Vagina (tissue), 2 donors: ENCODE results near the gene LGR4.

Experiments
- POLR2AphosphoS5 ChIP-seq, 2 donors: sonication (generic); formaldehyde crosslinking; IDR thresholded peaks; one replicate each; pipeline ENCODE4 v1.9.0; 2017; ENCODE audit warnings: antibody characterized with exemption in 2 of 2, mild to moderate bottlenecking in 2 of 2, low read depth in 1 of 2; ENCODE audit not compliant: insufficient read depth in 1 of 2
- TF ChIP-seq, protein P1 (sequence below), 3 experiments: fragments of 450-650 bp in 2 of 3; fragments of 200-600 bp in 1 of 3; sonication (generic) in 1 of 3; IDR thresholded peaks; one replicate each; pipeline ENCODE4 v1.5.1; 2017 to 2019; ENCODE audit warnings: antibody characterized with exemption in 3 of 3, mild to moderate bottlenecking in 2 of 3, moderate library complexity in 2 of 3

GRCh38 chr11:27501100-27501499 is 28.5 kb upstream of the LGR4 start:
- TF ChIP-seq, protein P1, sequence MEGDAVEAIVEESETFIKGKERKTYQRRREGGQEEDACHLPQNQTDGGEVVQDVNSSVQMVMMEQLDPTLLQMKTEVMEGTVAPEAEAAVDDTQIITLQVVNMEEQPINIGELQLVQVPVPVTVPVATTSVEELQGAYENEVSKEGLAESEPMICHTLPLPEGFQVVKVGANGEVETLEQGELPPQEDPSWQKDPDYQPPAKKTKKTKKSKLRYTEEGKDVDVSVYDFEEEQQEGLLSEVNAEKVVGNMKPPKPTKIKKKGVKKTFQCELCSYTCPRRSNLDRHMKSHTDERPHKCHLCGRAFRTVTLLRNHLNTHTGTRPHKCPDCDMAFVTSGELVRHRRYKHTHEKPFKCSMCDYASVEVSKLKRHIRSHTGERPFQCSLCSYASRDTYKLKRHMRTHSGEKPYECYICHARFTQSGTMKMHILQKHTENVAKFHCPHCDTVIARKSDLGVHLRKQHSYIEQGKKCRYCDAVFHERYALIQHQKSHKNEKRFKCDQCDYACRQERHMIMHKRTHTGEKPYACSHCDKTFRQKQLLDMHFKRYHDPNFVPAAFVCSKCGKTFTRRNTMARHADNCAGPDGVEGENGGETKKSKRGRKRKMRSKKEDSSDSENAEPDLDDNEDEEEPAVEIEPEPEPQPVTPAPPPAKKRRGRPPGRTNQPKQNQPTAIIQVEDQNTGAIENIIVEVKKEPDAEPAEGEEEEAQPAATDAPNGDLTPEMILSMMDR (IDR thresholded peaks at IDR 0.05) = no peak
- TF ChIP-seq POLR2AphosphoS5 (IDR thresholded peaks at IDR 0.05; ENCODE audit: insufficient read depth in 1 of 2, low read depth in 1 of 2) = no peak
